ENCODE results near the gene VAT1L. TPM values are rescaled to one million over a fixed set of nuclear protein-coding genes. Genes with fewer than 3 reads are reported as not detected.

Gene VAT1L
- total RNA-seq, 2 experiments from 2014 or later = not detected

DNA sequence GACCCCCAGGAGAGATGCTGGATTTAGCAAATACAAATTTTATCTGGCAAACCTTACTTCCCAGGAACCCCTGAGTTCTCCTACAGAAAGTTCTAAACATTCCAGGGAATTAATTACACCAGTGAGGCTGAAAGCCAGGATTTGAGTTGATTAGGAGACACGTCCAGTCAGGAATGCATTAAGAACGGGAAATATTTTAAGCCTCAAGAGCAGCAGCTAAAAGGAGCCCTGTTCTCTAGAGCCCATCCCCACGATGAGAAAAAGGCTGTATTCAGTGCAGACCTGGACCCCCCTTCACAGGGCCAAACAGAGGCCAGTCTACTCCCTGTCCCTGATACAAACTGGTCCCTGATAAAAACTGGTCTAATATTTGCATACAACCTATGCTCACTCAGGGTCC is 55.0 kb downstream of the VAT1L start:
- Mint-ChIP-seq H3K36me3 (ENCODE audit: low read depth) (no peaks in the 10 kb centered on the region), H3K4me1 (ENCODE audit: low read depth) (no peaks in the 10 kb centered on the region), H3K27me3 (peaks cover 10% of the 10 kb centered on the region), H3K9me3 (no peaks in the 10 kb centered on the region), H3K4me3 (no peak overlapping the region), H3K27ac (no peak overlapping the region)
- TF ChIP-seq, protein P1, sequence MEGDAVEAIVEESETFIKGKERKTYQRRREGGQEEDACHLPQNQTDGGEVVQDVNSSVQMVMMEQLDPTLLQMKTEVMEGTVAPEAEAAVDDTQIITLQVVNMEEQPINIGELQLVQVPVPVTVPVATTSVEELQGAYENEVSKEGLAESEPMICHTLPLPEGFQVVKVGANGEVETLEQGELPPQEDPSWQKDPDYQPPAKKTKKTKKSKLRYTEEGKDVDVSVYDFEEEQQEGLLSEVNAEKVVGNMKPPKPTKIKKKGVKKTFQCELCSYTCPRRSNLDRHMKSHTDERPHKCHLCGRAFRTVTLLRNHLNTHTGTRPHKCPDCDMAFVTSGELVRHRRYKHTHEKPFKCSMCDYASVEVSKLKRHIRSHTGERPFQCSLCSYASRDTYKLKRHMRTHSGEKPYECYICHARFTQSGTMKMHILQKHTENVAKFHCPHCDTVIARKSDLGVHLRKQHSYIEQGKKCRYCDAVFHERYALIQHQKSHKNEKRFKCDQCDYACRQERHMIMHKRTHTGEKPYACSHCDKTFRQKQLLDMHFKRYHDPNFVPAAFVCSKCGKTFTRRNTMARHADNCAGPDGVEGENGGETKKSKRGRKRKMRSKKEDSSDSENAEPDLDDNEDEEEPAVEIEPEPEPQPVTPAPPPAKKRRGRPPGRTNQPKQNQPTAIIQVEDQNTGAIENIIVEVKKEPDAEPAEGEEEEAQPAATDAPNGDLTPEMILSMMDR (IDR thresholded peaks at IDR 0.05) = no peak
- ChIA-PET CTCF (no interaction called here), POLR2A (no interaction called here)
- intact Hi-C loops (cut with micrococcal nuclease) = no loop called here
- no peak for DNase-seq
- no peak for ATAC-seq

DNA sequence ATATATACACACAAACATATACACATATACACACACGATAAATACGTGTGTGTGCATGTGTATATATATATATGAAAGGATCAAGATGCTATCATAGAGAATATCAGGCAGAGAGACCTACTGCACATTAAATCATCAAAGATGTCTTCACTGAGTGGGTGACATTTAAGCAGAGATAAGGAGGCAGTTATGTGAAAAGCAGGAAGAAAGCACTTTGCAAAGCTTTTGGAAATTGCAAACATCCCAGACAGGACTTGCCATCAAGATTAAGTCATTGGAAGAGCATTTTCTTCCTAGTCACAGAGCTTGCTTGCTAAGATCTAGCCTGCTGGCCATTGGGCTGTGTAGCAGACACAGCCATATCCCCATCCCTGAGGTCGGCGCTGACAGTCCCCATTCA is 56.4 kb downstream of the VAT1L start:
- peaks cover 5% of the 10 kb centered on the region for H3K27me3 Mint-ChIP-seq
- H3K9me3 Mint-ChIP-seq = no peaks in the 10 kb centered on the region
- intact Hi-C loops (cut with micrococcal nuclease) = no loop called here
- ATAC-seq (no peak), DNase-seq (no peak)
- no peak overlapping the region for H3K27ac Mint-ChIP-seq
- ChIA-PET CTCF (no interaction called here), POLR2A (no interaction called here)
- H3K36me3 Mint-ChIP-seq (ENCODE audit: low read depth) = no peaks in the 10 kb centered on the region
- TF ChIP-seq, protein P1 (IDR thresholded peaks at IDR 0.05) = no peak
- no peaks in the 10 kb centered on the region for H3K4me1 Mint-ChIP-seq (ENCODE audit: low read depth)
- H3K4me3 Mint-ChIP-seq = no peak overlapping the region

DNA sequence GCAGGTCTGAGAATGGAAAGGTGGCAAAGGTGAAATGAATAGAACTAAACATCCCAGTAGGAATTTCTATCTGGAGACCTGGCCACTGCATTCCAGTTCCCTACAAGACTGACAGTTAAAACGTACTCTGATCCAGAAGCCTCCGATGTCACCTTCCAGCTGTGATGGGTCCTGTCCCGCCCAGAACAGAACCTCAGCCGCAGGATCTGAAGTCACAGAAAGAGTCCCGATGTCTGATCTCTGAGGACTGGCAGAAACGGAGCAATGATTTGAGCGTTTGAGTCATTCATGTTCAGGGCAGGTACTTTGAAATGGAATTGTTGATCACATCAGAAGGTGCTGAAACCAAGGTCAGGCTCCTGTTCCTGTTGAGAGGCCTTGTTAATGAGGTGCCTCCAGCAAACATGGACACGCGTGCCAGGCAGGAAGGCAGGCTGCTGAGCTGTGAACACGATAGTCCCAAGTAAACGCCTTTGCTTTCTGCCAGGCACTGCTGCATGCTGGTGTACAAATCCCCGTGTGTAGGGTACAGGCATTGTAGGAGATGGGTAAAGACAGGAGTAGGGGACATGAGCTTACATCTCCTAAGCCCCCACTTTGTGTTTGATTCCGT is 61.4 kb downstream of the VAT1L start:
- Mint-ChIP-seq H3K4me3 (no peak overlapping the region), H3K27ac (no peak overlapping the region), H3K4me1 (ENCODE audit: low read depth) (no peaks in the 10 kb centered on the region), H3K36me3 (ENCODE audit: low read depth) (no peaks in the 10 kb centered on the region), H3K9me3 (no peaks in the 10 kb centered on the region), H3K27me3 (peaks cover 7% of the 10 kb centered on the region)
- ChIA-PET POLR2A (no interaction called here), CTCF (no interaction called here)
- DNase-seq = no peak
- intact Hi-C loops (cut with micrococcal nuclease) = no loop called here
- ATAC-seq = no peak
- TF ChIP-seq, protein P1 (IDR thresholded peaks at IDR 0.05) = no peak

DNA sequence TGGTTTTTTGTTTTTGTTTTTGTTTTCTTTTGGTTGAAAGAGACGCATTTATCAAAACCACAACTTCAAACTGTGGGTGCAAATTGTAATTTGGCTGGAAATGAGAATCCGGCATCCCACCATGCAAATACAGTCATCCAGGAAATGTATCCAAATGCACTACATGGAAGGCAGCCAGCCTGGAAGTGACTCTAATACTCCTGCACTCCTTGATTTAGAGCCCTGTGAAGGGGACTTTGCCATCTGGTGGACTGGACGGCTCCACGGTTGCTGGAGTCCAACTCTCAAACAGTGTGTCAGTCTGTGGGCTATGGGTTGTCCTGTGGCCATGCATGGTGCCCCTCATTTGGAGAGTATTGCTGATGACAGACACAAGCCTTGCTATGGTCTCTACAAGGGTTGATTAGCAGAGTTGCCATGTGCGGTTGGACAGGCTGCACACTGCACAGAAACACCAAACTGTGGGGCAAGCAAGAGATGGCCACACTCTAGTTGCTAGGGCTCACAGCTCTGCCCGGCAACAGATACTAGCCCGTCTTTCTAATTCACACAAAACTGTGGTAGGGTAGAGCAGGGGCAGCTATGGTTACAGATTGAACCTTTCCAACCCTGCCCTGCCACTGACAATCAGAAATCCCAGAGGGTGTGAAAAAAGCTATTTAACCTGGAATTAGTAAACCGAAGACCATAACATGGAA is 62.4 kb downstream of the VAT1L start:
- Mint-ChIP-seq H3K9me3 (no peaks in the 10 kb centered on the region), H3K4me1 (ENCODE audit: low read depth) (no peaks in the 10 kb centered on the region), H3K4me3 (no peak overlapping the region), H3K27ac (no peak overlapping the region), H3K27me3 (peaks cover 3% of the 10 kb centered on the region), H3K36me3 (ENCODE audit: low read depth) (no peaks in the 10 kb centered on the region)
- TF ChIP-seq, protein P1 (IDR thresholded peaks at IDR 0.05) = no peak
- intact Hi-C loops (cut with micrococcal nuclease) = no loop called here
- ChIA-PET CTCF (no interaction called here), POLR2A (no interaction called here)
- no peak for DNase-seq
- ATAC-seq = no peak

DNA sequence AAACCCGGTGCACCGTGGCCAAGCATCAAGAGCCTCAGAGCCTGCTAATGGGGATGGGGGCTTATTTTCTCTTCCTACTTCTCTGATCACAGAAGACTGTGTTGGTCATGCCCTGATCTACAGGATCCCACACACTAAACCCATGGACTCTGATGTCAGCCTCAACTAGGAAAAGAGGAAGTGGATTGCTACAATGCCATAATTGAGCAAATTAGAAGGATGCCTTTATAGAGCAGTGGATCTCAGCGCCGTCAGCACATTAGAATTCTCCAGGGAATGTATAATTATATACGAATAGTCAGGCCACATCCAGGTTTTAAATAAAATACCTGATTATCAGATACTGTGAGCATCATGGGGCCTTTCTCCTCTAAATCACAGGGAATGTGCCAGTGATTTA is 64.8 kb downstream of the VAT1L start:
- no peak overlapping the region for H3K27ac Mint-ChIP-seq
- intact Hi-C loops (cut with micrococcal nuclease) = no loop called here
- CTCF ChIA-PET = no interaction called here
- no peaks in the 10 kb centered on the region for H3K4me1 Mint-ChIP-seq (ENCODE audit: low read depth)
- H3K9me3 Mint-ChIP-seq = no peaks in the 10 kb centered on the region
- DNase-seq = no peak
- no peak overlapping the region for H3K4me3 Mint-ChIP-seq
- H3K36me3 Mint-ChIP-seq (ENCODE audit: low read depth) = no peaks in the 10 kb centered on the region
- no peak for ATAC-seq
- peaks cover 8% of the 10 kb centered on the region for H3K27me3 Mint-ChIP-seq
- POLR2A ChIA-PET = no interaction called here
- TF ChIP-seq, protein P1 (IDR thresholded peaks at IDR 0.05) = no peak

Data from activated CD8-positive, alpha-beta T cell treated with anti-CD3 and anti-CD28 coated beads for 36 hours (primary cell).